ENCODE data around the gene USP24.
A peak's percentile ranks its signal among the peaks of the same experiment; 100 is the strongest.
"Not testable (repeated sequence)": the region's sequence is repeated elsewhere in the genome, so short reads cannot be mapped to it uniquely, and the experiment has no call there.

Gene USP24

GRCh38 chr1:55215194-55216021 lies at the start of gene USP24:
Gene USP24, minus strand, starts transcription at chr1:55215364. Its CDS starts 251 bp downstream, at chr1:55215113.
- no peak for FAIRE-seq

- FAIRE-seq, result no peak
These were observed 47.7 kb upstream of the USP24 start for GRCh38 chr1:55262822-55263221.

- no peak for FAIRE-seq
These were observed 44.9 kb upstream of the USP24 start for GRCh38 chr1:55259911-55260609.

- no peak for FAIRE-seq
These were observed 42.8 kb upstream of the USP24 start for GRCh38 chr1:55257958-55258357.

- peak; percentile 12 for FAIRE-seq
These were observed 40.7 kb upstream of the USP24 start for GRCh38 chr1:55255901-55256300.

GRCh38 chr1:55252942-55253589 lies 37.9 kb upstream of the USP24 start:
- FAIRE-seq, result no peak

- FAIRE-seq, result no peak
These were observed 35.4 kb upstream of the USP24 start for GRCh38 chr1:55250399-55251075.

- no peak for FAIRE-seq
These were observed 34.7 kb upstream of the USP24 start for GRCh38 chr1:55249646-55250398.

- no peak for FAIRE-seq
These were observed 31.7 kb upstream of the USP24 start for GRCh38 chr1:55246896-55247295.

- no peak for FAIRE-seq
These were observed 31.2 kb upstream of the USP24 start for GRCh38 chr1:55246331-55246730.

GRCh38 chr1:55245781-55246180 lies 30.6 kb upstream of the USP24 start:
- no peak for FAIRE-seq

- FAIRE-seq, result no peak
These were observed 29.4 kb upstream of the USP24 start for GRCh38 chr1:55244476-55245099.

- FAIRE-seq, result no peak
These were observed 28.5 kb upstream of the USP24 start for GRCh38 chr1:55243655-55244054.

- FAIRE-seq, result no peak
These were observed 24.4 kb upstream of the USP24 start for GRCh38 chr1:55239548-55239947.

GRCh38 chr1:55235722-55236121 lies 20.6 kb upstream of the USP24 start:
- FAIRE-seq, result no peak

- no peak for FAIRE-seq
These were observed 18.9 kb upstream of the USP24 start for GRCh38 chr1:55234016-55234415.

- no peak for FAIRE-seq
These were observed 18.1 kb upstream of the USP24 start for GRCh38 chr1:55233145-55233777.

GRCh38 chr1:55232448-55233144 lies 17.4 kb upstream of the USP24 start:
- FAIRE-seq, result no peak

GRCh38 chr1:55231745-55232144 lies 16.6 kb upstream of the USP24 start:
- FAIRE-seq, result no peak

- no peak for FAIRE-seq
These were observed 15.5 kb upstream of the USP24 start for GRCh38 chr1:55230659-55231058.

- not testable (repeated sequence) for FAIRE-seq
These were observed 14.6 kb upstream of the USP24 start for GRCh38 chr1:55229726-55230125.
